HG03521 (cell line): ENCODE results near the gene ARID5A.
"Not testable (repeated sequence)": the region's sequence is repeated elsewhere in the genome, so short reads cannot be mapped to it uniquely, and the experiment has no call there.

Experiments used
- ATAC-seq: cut with Tn5 transposase; IDR thresholded peaks from one replicate; pipeline ENCODE4 v1.9.1; 2021; ENCODE audit warnings: mild to moderate bottlenecking, moderate library complexity; ENCODE audit not compliant: unreplicated experiment

The ARID5A gene, protein sequence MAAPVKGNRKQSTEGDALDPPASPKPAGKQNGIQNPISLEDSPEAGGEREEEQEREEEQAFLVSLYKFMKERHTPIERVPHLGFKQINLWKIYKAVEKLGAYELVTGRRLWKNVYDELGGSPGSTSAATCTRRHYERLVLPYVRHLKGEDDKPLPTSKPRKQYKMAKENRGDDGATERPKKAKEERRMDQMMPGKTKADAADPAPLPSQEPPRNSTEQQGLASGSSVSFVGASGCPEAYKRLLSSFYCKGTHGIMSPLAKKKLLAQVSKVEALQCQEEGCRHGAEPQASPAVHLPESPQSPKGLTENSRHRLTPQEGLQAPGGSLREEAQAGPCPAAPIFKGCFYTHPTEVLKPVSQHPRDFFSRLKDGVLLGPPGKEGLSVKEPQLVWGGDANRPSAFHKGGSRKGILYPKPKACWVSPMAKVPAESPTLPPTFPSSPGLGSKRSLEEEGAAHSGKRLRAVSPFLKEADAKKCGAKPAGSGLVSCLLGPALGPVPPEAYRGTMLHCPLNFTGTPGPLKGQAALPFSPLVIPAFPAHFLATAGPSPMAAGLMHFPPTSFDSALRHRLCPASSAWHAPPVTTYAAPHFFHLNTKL

DNA sequence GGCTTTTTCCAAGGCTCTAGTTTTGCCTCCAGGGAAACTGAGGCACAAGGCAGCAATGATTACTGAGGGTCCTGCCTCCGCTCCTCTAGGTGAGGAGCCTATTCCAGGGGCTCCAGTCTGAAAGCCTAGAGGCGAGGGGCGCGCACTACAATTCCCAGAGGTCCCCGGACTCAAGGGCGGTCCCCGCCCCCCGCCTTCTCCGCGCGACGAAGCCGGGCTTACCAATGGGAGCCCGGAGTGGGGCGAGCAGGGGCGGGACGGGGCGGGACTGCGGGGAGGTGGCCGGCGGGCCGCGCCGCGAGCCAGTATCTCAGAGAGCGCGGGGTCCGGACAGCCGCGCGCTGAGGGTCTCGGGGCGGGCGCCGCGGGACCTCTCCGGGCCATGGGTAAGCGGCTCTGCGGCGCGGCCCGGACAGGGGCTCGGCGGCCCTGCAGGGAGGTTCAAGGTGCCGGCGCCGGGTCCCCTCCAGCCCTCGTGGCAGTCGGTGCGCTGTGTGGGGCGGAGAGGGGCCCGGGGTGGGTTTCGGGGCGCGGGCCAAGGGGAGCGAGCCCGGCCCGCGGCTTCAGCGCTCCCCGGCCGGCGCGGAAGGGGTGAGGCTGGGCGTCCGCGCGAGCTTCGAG is at the start of gene ARID5A:
Gene ARID5A (plus strand): TSS at position 308 of the 621 bp plus-strand sequence. CDS start 75 bp downstream, at position 383.
- ATAC-seq, result peak; percentile 53

DNA sequence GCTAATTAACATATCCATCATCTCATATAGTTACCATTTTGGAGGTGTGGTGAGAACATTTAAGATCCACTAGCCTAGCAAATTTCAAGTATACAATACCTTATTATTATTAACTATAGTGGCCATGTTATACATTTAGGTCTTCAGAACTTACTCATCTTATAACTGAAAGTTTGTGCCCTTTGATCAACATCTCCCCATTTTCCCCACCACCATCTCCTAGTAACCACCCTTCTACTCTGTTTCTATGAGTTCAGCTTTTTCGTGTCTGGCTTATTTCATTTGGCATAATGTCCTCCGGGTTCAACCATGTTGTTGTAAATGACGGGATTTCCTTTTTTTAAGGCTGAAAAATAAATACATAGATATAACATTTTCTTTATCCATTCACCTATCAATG is 47.3 kb upstream of the ARID5A start:
- ATAC-seq, result no peak

DNA sequence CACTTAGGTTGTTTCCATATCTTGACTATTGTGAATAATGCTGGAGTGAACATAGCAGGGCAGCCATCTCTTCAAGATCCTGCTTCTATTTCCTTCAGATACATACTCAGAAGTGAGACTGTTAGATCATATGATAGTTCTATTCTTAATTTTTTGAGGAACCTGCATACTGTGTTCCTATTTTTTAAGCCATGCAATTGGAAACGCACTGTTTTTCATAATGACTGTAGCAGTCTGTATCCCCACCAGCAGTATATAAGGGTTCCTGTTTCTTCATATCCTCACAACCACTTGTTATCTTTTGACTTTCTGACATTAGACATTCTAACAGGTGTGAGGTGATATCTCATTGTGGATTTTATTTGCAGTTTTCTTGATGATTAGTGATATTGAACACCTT is 46.9 kb upstream of the ARID5A start:
- ATAC-seq, result no peak

DNA sequence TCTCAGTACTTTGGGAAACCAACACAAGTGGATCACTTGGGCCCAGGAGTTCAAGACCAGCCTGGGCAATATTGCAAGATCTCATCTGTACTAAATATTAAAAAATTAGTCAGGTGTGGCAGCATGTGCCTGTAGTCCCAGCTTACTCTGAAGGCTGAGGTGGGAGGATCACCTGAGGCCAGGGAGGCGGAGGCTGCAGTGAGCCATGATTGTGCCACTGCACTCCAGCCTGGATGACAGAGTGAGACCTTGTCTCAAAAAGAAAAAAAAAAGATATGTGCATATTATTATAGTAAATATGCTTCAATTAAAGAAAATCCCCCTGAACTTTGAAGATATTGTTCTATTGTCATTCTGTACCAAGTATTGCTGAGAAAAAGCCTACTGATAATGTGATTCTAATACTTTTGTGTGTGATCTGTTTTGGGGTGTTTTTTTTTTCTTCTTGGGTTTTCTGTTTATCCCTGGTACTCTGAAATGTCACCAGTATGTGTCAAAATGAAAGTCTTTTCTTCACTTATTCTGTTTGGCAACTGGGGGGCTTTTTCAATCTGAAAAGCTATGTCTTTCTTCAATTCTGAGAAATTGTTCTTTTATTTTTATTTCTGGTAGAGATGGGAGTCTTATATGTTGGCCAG is 44.6 kb upstream of the ARID5A start:
- ATAC-seq, result no peak

DNA sequence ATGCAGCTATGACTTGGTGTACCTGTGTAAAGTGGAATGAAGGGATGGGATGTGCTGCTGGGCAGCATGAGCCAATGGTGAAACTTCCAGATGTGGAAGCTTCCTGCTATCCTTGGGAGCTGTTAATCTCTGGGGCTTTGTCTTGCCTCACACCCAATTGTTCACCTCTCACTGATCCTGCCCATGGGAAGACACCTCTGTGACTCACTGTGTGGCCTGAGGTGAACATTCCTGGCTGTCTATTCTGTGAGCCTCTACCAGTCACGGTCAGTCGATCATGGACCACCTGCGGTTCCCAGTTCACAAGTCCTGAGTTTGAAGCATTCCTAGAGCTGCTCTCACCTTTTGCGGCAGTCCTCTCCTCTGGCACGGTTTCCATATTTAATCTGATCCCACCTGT is 43.5 kb upstream of the ARID5A start:
- ATAC-seq, result no peak

DNA sequence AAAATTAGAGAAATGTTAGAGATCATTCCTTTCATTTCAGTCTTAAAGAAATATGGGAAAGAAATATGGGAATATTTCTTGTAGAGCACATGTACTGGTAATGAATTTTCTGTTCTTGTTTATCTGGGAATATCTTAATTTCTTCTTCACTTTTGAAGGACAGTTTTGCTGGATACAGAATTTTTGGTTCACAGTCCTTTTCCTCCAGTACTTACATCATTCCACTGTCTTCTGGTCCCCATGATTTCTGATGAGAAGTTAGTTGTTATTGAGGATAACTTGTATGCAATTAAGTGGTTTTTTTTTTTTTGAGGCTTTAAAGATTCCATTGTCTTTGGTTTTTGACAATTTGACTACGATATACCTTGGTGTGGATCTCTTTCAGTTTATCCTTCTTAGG is 42.4 kb upstream of the ARID5A start:
- ATAC-seq, result no peak

DNA sequence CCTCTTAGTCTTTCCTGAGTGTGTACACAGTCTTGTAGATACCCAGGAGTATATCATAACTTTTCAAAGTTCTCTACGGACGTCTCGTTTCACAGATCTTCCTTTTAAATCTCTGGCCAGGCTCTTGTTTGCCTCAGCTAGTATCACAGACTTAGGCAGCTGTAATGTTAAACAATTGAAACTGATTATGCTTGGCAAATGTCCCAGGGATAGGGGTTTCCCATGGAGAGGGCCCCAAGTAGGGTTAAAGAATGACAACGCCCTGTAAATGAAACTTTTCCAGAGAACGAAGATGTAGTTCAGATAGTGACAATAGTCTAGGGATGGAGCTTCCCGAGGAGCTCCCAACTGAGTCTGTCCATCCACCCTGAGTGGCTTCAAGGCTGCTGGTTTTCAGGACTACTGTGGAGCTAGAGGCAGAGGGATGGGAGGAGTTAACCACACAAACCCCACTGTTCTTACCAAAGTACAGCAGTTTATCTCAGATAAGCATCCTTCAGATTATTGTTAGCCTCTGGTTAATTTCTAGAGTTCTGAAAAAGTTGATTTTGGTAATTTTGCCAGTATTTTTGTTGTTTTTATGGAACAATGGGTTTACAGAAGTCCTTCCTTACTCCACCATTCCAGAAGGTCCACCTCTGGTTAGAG is 40.4 kb upstream of the ARID5A start:
- no peak for ATAC-seq

DNA sequence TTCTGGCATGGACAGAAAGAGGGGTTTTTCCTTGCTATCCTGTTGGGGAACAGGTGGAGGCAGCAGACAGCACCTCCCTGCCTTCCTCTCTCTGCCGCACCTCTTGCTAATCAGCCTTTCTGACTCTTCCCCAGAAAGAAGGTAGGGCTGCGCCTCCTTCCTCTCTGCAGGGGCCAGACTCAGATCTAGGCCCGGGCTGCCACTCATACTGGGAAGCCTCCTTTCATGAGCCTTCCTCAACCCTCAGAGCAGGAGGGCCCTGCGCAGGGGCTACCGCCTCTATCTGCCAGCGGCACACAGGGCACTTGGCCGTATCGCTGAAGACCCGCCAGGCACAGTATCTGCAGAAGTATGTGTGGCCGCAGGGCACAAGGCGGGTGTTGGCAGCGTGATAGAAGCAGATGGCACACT is 38.5 kb upstream of the ARID5A start:
- no peak for ATAC-seq

DNA sequence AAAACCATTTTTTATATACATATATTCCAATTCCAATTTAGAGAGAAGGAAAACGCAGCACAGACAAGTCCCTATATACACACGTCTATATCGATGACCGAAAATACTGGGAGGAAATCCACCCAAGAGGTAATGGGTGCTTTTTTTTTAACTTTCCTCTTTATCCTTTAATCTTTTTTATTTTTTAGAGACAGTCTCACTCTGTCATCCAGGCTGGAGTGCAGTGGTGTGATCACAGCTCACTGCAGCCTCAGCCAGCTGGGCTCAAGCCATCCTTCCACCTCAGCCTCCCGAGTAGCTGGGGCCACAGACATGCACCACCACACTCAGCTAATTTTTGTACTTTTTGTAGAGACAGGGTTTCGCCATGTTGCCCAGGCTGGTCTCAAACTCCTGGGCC is 37.9 kb upstream of the ARID5A start:
- ATAC-seq, result not testable (repeated sequence)

DNA sequence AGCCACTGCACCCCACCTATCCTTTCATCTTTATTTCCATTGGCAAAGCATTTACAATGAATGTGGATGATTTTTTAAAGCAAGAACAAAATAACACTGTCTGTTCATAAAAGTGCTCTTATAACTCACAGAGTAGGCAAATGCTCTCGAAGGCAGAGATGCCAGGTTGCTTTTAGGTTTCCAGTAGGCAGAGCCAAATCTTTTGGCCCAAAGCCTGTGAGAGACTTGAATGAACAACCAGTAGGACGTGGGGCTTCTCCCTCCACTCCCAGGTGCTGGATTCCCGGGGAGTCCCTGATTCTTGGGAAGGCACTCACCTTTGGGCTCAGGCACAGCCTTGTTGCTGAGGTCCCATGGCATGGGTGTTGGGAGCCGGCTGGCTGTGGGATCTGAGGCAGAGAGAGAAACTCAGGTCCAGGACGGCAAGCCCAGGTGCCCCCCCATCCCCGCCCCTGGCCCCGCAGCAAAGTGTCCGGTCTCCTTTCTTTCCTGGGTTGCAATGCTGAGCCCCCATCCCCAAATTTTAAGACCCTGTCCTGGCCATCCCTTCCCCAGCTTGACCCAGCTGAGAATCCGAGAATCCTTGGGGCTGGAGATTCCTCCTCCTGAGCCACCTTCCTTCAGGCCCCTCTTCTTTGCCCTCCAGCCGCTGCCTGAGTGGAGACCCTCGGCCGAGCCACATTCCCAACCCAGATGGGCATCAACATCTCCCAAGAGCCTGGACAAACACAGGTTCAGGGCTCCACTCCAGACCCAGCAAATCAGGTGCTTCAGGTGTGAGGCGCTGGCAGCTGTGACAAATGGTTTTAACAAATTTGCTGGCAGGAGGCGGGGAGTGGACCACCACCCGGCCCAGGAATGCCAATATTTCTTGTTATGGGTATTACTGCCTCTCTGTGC is 37.2 kb upstream of the ARID5A start:
- ATAC-seq, result no peak

DNA sequence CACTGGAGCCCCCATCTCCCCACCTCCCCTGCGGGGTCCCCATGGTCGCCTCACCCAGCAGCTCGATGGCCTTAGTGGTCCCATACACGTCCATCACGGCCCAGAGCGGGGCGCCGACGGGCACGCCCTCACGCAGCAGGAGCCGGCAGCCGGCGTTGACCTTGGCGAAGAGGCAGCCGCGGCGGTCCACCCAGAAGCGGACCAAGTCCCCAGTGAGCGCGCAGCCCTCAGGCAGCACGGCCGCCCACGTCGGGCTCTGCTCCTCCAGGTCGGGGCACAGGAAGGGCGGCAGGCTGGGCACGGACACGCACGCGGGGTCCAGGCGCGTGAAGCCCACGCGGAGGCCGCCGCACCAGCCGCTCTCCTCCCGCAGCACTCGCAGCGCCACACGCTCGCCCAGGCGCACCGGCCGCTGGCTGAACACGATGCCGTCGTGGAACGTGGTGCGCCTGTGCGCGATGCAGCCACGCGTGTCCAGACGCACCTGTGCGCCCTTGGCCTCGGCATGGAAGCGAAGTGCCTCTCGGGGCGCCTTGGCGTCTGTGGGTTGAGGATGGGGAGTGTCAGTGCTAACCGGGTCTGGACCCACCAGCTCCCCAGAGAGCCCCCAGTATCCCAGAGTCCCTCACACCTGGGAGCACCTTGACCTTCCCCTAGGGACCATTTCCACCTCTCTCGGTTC is 36.0 kb upstream of the ARID5A start:
- no peak for ATAC-seq

DNA sequence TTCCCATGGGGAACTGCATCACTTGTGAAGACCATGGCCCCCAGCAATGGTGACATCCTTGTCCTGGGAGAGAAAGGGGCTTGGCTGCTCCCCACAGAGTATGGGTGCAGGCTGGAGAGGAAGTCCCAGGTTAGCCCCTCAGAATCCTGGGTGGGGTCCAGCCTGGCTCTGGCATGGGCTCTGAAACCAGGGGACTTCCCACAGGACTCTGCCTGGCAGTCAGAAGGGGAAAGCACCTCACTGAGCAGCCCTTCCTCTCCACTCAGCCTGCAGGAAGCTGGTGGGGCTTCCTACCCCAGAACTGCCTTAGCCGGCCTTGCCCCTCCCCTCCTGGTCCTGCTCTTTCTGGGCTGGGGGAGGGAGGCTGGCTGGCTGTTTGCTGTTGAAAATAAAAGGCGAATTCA is 35.1 kb upstream of the ARID5A start:
- ATAC-seq, result no peak

DNA sequence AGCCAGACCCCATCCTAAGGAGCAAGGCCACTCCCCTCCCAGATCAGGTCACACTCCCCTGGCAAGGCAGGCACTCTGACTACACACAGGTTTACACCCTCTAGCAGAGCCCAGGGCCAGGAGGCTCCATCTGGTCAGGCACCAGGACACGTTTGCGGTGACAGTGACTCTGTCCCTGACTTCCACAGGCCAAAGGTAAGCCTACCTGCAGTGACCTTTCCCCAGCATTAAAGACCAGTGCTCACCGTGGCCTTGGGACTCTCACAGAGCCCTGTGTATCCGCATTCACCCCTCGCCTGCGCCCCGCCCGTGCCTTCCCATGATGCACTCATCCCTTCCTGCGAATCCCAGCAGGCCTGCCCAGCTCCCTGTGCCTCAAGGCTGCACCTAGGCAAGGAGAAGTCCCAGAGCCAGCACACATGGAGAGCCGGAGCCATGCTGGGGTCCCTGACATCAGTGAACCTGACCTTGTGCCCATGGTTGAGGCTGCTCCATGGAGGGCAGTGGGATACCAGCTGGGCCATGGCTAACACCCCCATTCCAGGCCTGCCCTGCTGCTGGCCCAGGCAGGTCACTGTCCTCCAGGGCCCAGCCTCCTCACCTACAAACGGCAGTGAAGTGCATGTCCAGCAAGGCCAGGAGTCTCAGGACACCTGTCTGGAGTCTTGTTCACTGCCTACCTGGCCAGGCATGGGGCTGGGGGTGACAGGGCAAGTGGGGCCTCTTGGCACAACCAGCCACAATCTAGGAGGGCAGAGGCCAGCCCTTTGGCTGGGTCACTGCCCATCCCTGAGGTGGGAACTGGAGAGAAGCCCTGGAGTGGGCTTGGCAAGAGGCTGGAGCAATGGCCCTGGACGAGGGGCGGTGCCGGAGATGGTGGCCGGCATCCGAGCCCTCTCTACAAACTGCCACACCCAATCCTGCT is 34.4 kb upstream of the ARID5A start:
- no peak for ATAC-seq

DNA sequence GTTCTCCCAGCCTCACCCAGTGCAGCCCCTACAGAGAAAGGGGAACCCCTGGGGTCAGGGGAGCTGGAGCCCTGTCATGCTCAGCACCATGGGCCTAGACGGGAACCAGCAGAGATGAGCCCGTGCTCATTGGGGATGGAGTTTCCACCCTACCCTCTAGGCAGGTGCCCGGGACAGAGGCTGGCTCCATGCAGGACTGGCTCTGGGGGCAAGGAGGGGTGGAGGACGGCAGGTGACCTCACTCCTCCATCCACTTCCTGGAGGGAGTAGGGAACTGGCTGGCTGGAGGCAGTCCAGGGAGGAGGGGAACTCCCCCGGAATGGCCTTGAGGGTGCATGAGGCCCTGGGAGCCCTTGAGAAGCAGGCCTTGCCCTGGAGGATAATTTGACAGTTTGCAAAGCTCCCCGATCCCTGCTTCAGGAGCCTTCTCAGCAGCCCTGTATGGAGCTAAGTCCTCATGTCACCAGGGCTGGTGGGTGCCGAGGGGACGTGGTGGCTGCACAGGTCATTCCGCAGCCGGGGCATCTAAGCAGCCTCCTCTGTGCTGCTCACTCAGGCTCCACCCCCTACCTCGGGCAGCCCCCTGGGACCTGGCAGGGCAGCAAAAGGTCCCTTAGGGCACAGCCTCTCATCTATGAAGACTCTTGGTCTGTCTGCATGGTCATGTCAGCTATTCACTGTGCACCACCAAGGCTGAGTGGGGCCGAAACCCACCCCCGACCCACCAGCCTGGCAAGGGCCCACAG is 33.5 kb upstream of the ARID5A start:
- ATAC-seq, result no peak

DNA sequence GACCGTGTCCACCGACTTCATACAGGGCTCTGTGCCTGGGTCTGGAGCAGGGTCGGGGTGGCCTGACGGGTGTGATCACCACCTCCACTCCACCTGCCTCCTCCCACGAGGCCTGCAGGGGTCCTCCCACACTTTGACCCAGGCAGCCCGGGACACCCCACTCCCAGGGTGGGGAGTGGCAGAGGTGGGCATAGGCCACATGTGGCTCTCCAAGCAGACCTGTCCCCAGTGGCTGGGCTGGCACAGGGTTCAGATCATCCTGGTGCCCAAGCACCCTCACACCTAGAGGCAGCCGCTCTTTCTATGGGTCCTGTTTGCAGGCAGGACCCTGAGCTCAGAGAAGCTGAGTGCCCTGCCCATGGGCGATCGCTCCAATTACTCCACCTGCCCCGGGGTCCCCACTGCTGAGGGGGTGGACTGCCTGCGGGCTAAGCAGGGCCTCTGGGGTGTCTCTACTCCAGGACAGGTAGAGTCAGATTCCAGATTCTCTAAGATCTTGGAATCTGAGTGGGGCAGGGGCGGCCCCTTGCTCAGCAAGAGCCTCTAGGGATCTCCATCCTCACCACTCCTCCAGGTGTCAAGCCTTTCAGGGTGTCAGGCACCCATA is 32.8 kb upstream of the ARID5A start:
- no peak for ATAC-seq

DNA sequence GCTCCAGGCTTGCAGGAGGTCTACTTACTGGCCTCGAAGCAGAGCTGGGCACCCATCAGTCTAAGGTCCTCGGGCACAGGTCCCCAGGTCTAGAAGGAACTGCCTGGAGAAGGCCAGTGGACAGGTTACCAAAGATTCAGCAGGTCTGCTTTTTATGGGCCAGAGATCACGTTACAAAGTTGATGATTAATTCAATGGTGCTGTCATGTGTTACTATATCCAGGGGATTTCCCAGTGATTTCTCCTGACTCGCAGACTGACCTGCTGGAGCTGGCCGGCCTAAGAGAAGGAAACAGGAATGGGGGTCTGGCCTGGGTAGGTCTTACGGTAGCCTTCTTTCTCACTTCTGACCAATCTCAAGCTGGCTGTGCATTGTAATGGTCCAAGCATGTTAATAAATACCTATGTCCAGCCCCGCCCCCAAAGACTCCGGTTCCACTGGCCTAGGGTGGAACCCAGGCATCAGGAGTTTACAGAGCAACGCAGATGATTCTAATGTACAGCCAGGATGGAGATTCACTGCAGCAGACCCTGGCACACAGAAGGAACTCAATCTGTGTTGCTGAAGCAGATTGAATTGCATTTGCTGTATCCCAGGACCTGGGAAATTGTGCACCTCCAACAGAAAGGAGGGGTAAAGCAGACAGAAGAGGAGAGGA is 31.2 kb upstream of the ARID5A start, which contains the start of gene NEURL3:
Gene NEURL3 (minus strand): TSS at position 127 of the 659 bp plus-strand sequence. CDS start 71 bp downstream, at position 56.
- no peak for ATAC-seq
